Hematopoietic multipotent progenitor cell treated with erythropoietin and hydrocortisone succinate and interleukin-3 and kit ligand, for 6 days (in vitro differentiated cells): Measurements from ENCODE around the gene CFAP410.
"Not testable (repeated sequence)": the region's sequence is repeated elsewhere in the genome, so short reads cannot be mapped to it uniquely, and the experiment has no call there.

ENCODE experiments used
- DNase-seq: peaks from one replicate; pipeline ENCODE4 v3.0.0-alpha.2; 2015

CFAP410 gene

DNA sequence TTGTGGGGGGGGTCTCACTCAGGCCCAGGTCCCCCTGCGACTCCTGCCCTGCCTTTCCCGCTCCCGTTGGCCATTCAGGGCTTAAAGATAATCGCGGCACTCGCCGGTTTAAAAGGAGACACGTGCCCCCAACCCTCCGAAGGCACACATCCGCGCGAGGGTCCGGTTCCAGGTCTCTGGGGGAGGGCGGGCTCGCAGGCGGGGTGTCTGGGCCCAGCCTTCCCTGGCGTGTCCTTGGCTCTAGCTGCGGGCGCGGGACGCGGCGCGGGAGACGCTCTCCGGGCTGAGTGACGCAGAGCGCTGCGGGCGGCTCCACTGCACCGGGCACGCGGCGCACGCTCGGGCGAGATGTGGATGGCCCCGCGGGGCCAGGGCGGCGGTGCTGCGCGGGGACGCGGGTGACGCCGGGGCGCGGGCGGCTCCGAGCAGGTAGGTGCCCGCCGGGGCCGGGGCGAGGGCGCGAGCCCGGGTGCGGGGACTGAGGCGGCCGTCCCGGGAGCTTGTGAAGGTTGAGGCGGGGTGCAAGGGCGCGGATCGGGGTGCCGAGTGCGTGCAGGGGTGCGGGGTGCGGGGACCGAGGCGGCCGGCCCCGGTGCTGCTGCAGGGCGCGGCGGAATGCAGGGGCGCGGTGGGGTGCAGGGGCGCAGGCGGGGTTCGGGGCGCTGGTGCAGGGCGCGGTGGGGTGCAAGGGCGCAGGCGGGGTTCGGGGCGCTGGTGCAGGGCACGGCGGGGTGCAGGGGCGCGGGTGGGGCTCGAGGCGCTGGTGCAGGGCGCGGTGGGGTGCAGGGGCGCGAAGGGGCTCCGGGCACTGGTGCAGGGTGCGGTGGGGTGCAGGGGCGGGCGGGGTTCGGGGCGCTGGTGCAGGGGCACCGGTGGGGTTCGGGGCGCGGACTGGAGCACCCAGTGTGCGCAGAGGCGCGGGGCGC is 10.9 kb upstream of the CFAP410 start:
- no peak for DNase-seq

DNA sequence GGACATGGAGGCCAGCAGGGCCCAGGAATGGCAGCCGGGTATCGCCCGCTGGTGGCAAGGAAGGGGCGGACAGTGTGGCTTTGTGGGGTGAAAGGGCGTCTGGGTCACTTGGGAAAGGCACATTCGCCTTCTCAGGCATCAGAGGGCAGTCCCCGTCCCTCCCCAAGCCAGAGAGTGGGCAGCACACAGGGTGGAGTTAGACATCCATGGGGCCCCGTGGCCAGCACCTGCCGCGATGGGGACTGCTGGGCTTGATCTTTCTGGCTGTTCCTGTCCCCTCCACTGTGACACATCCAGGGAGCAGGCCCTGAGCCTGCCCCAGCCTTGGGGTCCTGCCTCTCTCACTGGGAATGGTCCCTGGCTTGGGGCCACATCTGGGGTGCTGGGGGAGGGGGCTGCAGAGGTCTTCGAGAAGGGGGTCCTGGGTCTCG is 10.2 kb upstream of the CFAP410 start:
- no peak for DNase-seq

DNA sequence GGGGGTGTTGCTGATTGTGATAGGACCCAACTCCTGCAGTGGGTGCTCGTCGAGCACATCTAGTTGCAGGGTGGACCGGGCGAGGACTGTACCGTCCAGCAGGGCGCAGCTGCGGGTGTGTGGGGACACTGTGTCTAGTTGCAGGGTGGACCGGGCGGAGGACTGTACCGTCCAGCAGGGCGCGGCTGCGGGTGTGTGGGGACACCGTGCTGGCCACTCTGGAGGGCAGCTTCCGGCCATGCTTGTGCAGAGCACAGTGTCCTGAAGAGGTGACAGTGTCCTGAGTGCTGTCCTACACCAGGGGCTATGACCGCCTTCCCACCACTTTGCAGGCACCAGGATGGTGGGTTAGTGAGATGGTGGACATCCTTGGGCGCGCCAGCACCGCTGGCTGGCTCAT is 9.7 kb upstream of the CFAP410 start:
- DNase-seq: no peak

DNA sequence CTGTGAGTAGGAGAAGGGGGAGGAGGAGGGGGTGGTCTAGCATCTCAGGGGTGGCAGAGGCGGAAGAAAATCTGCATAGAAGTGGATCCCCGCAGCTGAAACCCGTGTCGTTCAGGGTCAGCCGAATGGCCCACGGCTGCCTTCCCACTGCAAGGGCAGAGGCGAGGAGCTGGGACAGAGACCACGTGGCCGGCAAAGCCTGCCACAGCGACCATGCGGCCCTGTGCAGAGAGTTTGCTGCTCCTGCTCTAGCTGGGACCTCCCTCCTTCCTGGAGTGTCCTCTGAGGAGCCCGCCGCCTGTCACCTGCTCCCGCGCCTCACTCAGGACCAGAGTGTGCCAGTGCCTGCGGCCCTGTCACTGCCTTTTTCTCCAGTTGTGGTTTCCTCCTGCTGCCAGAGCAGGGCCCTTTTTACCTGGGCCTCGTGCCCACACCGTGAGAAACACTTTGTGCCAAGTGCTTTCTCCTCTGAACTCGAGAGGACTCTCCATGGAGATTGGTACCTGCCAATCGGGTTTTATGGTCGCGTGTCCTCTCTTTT is 8.8 kb upstream of the CFAP410 start:
- no peak for DNase-seq

DNA sequence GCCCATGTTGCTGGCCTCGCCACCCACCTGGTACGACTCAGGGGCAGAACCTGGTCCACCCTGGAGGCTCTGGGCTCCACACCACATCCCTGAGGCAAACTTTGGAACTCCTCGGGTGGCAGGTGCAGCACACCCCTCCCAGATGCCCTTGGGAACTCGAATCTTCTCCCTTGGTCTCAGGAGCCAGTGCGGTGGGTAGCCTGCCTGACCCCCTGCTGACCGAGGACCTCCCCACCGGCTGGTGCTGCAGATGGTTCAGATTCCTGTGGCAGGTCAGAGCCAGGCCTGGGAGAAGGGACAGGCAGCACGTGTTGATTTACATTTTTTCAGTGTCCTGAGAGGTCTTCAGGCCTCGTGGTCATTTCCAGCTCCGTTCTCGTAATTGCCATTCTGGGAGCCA is 6.3 kb upstream of the CFAP410 start:
- DNase-seq: no peak

DNA sequence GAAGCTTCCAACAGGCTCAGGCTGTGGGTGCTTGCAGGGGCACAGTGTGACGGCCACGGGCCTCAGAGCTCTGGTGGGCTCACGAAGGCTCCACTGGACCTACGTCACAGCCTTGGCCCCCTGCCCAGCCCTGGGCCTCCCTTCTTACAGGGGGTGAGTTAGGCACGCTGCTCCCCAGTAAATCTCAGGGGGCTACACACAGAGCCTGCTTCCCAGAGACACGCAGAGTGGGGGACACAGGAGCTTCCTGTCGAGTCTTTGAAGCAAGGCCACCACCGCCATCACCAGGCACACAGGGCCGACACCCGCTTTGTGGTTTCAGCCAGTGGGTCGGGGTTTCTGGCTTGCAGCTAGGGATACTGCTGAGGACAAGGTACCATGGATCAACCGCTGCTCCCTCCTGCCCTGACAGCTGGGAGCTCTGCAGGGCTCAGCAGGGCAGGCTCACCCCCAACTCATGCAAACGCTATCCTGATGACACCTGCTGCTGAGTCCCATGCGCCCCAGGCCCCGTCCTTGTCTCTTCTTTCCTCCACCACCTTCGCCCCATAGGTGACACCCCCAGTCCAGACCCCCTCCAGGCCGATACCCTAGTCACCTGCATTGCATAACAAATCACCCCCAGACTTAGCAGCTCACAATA is 5.5 kb upstream of the CFAP410 start:
- DNase-seq: no peak

DNA sequence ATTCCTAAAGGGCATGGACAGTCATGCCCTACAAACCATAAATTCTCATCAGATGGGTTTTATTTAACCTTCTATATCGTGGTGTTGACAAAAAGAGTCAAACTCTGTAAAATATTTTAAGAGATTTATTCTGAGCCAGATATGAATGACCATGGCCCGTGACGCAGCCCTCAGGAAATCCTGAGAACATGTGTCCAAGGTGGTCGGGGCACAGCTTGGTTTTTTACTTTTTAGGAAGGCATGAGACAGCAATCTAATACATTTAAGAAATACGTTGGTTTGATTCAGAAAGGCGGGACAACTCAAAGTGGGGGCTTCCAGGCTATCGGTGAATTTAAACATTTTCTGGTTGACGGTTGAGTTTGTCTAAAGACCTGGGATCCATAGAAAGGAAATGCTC is 3.8 kb upstream of the CFAP410 start:
- DNase-seq: not testable (repeated sequence)

DNA sequence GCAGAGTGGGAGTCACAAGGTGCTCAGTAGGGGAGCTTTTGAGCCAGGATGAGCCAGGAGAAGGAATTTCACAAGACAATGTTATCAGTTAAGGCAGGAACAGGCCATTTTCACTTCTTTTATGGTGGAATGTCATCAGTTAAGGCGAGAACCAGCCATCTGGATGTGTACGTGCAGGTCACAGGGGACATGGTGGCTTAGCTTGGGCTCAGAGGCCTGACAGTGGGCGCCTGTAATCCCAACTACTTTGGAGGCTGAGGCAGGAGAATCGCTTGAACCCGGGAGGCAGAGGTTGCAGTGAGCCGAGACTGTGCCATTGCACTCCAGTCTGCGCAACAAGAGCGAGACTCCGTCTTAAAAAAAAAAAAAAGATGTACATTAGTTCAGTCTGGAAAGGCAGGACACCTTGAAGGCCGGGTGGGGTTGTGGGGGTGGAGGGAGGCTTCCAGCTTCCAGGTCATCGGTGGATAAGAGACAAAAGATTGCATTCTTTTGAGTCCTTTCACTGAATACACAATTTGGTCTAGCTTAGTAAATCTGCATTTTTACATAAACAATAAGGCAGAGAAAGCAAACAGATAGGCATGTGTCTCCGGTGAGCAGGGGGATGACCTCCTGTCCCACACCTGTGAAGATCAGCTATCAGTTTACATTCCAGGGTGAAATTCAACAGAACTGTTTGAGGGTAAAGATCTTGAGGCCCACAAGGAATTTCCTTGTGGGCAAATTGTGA is 2.7 kb upstream of the CFAP410 start:
- not testable (repeated sequence) for DNase-seq

DNA sequence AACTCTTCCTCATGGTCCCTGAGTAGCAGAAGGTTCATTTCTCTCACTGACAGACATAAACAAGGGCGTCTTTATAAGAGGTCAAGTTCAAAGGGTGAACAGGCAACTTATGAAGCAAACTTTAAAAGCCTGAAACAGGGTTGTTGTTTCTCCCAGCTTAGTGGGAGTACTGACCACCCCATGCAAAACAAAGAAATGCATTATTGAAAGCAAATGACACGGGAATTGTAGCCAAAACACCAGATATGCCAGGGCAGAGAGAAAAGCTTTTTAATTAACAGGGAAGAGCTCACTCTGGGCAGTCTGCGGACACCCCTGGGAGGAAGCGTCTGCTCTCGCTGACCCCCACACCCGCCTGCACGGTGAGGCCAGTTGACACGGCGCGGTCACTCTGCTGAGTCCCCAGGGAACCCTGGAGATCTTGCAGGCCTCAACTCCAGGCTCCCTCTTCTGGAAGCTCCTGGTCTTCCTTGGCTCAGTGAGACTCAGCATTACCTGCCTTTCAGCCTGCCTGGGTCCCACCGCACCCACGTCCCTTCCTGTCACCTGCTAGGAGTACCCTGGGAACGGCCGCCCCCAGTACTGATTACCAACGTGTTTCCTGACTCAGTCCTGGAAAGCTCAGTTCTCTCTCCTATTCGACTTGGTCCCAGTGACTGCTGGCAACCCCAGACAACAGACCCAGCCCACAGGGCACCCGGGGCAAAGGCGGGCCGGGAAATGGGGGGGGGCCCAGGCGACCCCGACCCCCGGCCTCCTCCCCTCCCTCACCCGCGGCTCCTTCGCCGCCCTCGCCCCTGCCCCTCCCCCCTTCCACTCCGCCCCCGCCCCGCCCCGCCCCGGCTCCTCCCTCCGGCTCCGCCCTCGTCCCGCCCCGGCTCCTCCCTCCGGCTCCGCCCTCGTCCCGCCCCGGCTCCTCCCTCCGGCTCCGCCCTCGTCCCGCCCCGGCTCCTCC is 972 bp downstream of the CFAP410 start:
- peak; percentile 46 for DNase-seq

DNA sequence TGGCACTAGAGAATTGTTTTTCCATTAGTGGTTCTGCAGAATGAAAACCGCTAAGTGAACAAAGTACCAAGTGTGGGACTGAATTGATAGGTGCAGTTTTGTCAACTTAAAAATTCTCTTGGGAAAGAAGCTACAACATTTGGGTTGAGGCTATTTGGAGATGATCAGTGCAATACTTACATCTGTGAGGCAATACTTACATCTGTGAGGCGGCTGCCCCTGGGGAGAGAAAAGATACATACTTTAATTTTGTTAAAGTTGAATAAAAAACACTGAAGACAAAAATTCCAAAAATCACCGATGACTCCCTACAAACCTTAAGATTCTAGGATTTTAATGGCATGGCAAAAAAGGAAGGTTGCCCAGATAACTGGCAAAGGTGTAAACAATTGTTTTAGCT is 1.7 kb downstream of the CFAP410 start:
- no peak for DNase-seq

DNA sequence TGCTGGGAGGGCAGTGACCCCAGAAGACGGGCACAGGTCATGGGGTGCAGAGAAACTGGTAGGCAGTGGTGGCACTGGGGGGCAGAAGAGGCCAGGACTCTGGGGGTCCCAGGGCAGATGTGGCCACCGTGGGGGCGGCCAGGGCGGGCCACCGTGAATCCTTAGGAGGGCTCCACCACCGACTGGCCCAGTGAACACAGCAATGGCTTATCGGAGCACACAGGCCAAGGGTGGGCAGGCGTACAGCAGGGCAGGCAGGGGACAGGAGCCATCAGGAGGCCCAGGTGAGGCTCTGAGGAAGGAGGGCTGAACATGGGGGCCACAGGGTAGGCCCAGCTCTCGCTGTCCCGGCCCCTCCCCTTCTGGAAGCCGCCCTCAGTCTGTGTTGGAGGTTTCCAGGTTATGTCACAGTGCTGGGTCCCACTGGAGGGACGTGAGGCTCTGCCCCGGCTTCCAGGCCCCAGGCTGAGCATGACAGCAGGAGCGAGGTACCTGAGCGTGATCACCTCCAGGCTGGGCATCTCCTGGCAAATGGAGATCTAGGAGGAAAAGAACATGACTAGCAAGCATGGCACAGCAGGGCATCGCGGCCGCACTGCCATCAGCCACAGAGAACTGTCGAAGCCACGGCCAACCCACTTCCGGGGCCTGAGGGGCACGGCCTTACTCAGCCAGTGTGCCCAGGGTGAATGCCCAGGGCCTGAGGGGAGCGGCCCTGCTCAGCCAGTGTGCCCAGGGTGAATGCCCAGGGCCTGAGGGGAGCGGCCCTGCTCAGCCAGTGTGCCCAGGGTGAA is 3.7 kb downstream of the CFAP410 start:
- no peak for DNase-seq

DNA sequence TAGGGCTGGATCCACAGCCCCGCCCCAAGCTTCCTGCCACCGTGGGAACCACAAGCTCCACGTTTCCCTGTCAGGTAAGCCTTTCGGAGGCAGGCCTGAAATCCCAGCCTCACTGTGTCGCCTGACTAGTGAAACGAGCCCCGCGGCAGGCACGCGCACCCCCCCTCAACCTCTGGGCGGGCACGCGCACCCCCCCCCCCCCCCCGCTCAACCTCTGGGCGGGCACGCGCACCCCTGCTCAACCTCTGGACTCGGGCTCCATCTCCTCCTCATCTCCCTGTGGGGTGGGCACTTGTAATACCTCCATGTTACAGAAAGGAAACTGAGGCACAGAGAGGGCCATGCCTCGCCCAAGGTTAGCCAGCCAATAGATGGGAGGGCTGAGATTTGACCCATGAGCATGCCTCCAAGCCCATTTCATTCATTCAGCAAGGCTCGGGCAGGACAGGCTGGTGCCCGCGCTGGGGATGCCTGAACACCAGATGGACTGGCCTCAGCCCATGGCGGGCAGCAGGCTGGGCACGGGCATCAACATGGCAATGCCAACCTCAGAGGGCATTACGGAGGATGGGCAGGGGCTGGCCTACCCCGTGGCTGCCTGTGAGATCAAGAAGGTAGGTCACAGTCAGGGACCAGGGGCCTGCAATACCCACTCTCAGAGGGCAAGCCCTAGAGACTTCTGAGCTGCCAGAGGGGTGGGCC is 4.7 kb downstream of the CFAP410 start:
- no peak for DNase-seq

DNA sequence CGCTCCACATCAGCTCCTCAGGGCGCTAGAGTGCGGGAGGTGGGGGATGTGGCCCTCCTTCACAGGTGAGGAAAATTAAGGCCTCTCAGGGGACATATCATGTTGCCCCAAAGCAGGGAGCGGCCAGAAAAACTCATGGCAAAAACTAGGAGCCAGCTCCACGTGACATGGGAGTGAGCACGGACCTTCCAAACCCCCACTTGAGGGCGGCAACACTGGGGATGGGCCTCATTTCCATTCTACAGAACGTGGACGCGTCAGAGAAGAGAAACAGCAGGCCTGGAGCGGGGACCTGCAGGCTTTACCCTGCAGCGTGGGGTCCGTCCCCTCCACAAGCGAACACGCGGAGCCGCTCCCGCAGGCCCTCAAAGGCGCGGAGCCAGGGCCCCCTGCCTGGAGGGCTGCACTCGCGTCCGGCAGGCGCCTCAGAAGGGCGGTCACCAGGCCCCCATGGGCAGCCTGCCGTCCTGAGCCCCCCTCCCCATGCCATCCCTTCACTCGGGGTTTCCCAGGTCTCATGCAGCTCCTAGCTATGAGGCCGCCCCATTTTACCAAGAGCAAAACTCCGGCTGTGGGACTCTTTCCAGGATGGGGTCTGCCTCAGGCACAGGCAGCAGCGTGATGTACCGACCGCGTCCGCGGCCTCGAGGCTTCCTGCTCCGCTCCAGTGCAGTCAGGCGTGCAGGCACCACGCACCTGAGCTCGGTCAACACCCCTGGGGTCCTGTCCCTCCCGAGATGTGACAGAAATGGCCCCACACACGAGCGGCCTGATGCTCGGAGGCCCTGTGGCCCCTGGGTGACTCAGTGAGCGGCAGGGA is 5.5 kb downstream of the CFAP410 start:
- DNase-seq: no peak

DNA sequence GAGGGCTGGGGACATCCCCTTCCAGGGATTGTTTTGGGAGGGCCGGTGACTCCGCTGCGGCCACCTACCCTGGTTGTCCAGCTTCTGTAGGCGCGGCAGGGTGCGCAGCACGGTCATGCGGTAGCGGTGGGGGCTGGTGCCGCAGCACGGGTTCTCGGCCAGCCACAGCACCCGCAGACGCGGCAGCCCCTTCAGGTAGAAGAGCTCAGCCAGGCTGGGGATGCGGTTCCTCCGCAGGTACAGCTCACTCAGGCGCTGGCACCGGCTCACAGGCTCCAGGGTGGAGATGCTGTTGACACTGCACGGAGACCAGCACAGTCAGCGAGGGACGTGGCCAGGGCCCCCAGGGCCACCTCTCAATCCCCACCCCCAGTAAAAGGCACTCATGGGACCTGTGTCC is 6.2 kb downstream of the CFAP410 start:
- no peak for DNase-seq

DNA sequence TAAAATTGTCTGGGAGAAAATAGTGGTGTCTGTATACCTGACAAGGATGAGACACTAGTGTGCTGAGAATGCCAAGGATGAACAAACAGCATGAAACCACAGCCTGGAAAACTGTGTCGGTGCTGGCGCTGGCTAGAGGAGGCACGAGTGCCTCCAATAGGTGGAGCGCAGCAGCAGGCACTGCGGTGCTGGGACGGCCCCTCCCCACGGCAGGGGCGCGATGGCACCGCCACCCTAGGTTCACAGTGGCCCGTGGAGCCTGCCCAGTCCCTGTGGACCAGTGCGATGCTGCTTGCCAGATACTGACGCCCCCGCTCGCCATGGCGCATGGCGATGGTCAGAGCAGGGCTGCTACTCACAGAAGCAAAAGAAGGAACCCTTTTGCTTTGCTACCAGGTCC is 6.8 kb downstream of the CFAP410 start:
- no peak for DNase-seq

DNA sequence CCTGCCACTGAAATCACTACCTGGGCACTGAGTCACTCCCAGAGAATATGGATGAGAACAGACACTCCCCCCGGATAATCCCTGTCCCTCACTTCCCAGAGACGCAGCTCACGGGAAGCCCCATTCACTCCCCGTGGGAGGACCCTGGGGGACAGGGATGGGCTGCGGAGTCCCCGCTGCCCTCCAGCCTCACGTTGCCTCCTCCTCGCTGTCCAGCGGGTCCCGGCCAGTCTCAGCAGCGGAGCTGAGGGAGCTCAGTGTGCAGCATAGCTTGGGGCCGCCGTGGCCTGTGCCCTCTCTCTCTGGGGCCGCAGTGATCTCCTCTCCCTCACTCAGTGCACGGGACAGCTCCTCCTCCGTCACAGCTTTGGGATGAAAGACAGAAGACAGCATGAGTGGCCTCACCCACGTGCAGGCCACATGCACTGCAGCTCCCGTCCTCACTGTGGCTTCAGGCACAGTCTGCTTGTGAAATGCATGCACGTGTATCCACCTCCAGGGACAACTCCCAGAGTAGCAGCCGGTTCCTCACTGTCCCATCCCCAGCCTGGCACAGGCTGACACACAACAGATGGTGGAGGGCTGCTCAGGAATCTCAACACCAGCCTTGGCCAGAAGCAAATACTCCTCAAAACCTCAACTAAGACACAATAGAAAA is 7.4 kb downstream of the CFAP410 start:
- DNase-seq: no peak

DNA sequence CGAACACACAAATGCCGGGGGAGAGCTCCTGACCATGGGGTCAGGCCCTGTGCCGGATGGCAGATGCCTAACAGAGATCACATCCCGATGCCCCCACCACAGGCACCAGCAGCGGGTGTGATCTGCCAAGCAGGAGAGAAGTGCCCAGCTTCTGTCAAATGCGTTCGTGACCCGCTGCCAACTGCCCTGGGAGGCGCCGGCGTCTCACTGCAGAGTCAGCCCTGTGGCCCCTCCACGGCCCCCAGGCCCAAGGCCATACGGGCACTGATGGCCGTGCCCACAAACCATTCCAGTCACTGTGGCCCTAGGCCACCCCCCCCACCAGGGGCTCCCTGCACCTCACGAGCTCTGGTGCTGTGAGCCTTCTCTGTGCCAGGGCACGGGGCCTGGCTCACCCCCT is 8.0 kb downstream of the CFAP410 start:
- no peak for DNase-seq

DNA sequence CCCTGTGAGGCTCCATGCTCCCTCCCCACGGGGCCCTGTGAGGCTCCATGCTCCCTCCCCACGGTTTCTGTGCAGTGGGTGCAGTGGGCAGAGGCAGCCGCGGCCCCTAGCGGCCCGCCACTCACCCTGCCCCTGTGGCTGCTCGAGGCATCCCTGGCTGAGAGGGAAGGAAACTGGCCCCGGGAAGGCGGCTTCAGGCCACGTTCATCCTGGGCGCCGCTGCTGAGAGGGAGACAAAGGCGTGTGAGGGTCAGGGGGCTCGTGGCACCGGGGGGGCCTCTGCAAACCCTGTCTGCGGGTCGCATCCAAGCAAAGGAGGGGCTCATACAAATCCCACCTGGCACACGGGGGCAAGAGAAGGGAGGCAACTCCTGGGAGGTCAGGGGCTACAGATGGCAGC is 8.5 kb downstream of the CFAP410 start:
- no peak for DNase-seq

DNA sequence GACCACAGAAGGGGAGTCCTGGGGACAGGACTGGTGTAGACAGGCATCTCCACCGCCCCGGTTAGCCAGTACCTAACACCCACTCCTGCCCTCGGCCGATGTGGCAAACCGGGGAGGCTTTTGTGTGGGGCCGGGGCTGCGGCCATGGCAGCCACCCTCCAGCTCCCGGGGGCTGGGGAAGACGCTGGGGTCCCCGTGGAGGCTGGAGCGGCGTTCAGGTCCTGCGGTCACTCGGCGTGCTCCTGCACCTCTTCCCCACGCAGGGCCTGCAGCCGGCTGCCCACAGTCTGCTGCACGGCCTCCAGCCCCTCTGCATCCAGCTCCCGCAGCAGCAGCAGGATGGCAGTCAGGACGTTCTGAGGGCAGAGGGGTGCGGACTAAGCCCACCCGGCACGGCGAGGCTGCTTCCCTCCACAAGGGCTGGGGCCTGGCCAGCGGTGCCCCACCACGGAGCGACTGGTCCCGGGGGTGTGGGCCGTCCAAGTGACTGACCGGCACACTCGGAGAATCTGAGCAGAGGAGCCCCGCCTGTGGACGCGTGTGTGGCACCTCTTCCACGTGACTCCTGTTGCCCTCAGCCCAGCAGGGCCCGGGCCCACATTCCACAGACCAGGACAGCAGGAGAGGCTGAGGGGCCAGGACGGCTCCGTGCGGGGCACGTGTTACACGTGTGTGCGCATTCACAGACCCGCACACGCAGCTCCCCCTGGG is 9.1 kb downstream of the CFAP410 start:
- DNase-seq: no peak
